Activated T-helper 9 cell treated with anti-CD3 and anti-CD28 coated beads, Interleukin-2, amount 50 U/mL, for 16 hours (primary cell): Measurements from ENCODE around the gene RAB35.
"Not testable (repeated sequence)": the region's sequence is repeated elsewhere in the genome, so short reads cannot be mapped to it uniquely, and the experiment has no call there.

Experiments used
- DNase-seq: peaks from one replicate; pipeline ENCODE4 v3.0.0-alpha.2; 2020; ENCODE audit warnings: low read depth

The RAB35 gene

GRCh38 chr12:120060717-120061116 is 55.8 kb downstream of the RAB35 start:
- DNase-seq = no peak

GRCh38 chr12:120060196-120060595 is 56.4 kb downstream of the RAB35 start:
- no peak for DNase-seq

DNA sequence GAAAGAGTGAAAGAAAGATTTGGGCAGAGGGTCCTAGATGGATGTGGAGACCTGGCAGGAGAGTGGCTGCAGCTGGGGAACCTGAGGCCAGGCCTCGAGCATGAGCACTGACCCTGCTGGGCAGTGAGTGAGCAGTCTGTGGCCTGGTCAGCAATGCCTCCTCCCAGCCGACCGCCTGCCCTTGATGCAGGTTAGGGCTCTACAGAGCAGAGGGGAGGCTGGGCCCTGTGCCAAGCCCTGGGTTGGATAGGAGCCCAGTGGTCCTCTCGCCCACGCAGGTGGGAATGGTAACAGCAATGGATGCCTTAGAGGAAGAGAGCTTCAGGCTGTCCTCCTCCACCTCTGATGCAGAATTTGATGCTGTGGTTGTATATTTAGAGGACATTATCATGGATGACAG is 59.8 kb downstream of the RAB35 start:
- no peak for DNase-seq

- no peak for DNase-seq
Observed at GRCh38 chr12:120055231-120056000, 61.1 kb downstream of the RAB35 start.

- no peak for DNase-seq
Observed at GRCh38 chr12:120054293-120054692, 62.3 kb downstream of the RAB35 start.

- no peak for DNase-seq
Observed at GRCh38 chr12:120051535-120051934, 65.0 kb downstream of the RAB35 start.

DNA sequence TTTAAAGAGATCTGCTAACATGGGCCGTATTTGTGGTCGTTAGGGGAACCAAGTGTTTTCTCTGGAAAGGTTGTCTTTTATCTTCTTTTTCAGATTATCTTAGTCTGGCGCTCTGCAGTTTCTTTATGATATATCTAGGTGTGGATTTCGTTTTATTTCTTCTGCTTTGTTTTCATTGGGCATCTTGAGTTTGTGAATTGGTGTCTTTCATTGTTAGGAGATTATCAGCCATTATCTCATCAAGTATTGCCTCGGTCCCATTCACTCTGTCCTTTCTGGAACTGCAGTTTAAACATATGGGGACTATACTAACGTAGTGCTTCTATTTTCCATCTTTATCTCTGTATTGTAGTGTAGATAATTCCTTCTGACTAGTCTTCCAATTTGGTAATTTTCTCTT is 67.1 kb downstream of the RAB35 start:
- no peak for DNase-seq

GRCh38 chr12:120048263-120048662 is 68.3 kb downstream of the RAB35 start:
- DNase-seq = no peak

GRCh38 chr12:120047072-120047471 is 69.5 kb downstream of the RAB35 start:
- DNase-seq = no peak

GRCh38 chr12:120045367-120045766 is 71.2 kb downstream of the RAB35 start:
- DNase-seq = not testable (repeated sequence)
